ENCODE measurements around the gene HERPUD2. TPM values are rescaled to one million over a fixed set of nuclear protein-coding genes. Genes with fewer than 3 reads are reported as not detected.
"Not testable (repeated sequence)": the region's sequence is repeated elsewhere in the genome, so short reads cannot be mapped to it uniquely, and the experiment has no call there.

Gene HERPUD2
- polyA plus RNA-seq, 4 donors = 33.9 to 42.6 (median 35.9) TPM

- no peak for DNase-seq (ENCODE audit: low read depth in 4 of 4, low spot score in 3 of 4)
These were observed 70.4 kb downstream of the HERPUD2 start for GRCh38 chr7:35624299-35625186.

DNA sequence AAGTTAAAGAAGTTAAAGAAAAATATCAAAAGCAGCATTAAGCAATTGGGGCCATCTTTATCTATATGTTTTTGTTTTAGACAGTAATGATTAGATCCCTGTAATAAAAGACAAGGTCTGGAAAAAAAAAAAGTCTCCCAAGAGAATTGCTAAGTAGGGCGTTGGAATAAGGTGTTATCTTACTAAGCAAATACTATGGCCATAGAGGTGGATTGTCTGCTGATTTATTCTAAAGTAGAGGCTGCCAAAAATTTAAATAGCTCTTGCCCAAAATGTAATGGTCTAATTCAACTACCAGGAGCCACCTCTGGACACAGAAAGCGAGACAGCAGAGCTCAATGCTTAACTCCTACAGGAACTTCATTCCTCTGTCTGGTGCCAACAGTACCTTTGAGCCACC lies 71.6 kb downstream of the HERPUD2 start:
- DNase-seq (ENCODE audit: low read depth in 4 of 4, low spot score in 3 of 4) = no peak

GRCh38 chr7:35619863-35620262 lies 75.1 kb downstream of the HERPUD2 start:
- DNase-seq (ENCODE audit: low read depth in 4 of 4, low spot score in 3 of 4) = no peak

- DNase-seq (ENCODE audit: low read depth in 4 of 4, low spot score in 3 of 4) = no peak
These were observed 77.9 kb downstream of the HERPUD2 start for GRCh38 chr7:35617041-35617440.

DNA sequence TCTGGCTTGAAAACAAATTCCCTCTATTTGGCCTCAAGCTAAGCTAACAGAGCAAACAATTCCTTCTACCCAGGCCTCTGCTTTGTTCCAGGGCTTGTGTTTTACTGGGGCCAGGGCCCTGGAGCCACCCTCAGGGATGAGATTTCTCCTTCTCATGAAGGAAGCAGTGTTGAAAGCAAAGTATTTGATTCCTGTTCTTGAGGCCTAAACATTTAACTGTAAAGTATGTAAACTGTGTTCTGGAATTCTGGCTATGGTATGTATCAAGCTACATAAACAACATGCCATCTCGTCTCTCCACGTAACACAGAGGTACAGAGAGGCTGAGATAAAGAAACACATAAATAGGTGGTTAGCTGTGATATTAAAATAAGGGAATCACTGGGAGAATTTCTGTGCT lies 81.8 kb downstream of the HERPUD2 start:
- DNase-seq (ENCODE audit: low read depth in 4 of 4, low spot score in 3 of 4) = no peak

DNA sequence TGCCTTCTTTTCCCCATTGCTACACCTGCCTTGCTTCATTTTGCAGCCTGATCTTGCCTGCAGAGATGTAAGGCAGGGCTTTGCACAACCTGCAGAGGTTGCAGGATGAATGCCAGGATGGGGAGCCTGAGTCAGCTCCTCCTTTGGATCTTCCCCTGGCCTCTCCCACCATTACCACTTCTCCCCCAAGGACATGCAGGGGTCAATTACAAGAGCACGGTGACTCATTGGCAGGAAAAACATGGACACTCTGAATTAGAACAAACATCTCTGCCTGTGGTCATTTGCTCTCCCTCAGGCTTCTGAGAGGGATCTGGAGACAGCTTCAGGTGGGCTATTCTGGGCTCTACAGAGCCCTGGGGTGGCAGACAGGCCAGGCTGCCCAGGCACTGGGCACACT lies 89.2 kb downstream of the HERPUD2 start:
- DNase-seq (ENCODE audit: low read depth in 4 of 4, low spot score in 3 of 4) = no peak

DNA sequence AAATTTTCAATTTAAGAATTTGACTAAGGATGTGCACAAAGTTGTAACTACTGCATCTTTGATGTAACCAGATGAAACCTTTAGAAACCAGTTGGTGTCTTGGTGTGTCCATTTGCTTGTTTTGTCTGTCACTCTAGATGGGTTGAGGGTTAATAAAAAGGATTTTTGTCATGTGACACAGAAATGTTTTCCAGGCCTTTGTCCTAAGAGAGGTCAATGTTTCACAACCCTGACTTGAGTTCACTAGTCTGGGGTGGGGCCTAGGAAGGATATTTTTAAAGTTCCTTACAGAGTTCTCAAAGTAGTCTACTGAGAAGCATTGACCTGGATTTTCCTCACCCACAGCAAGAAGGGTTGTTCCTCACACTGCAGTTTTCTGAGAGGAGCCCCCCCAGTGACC lies 90.3 kb downstream of the HERPUD2 start:
- DNase-seq (ENCODE audit: low read depth in 4 of 4, low spot score in 3 of 4) = no peak

DNA sequence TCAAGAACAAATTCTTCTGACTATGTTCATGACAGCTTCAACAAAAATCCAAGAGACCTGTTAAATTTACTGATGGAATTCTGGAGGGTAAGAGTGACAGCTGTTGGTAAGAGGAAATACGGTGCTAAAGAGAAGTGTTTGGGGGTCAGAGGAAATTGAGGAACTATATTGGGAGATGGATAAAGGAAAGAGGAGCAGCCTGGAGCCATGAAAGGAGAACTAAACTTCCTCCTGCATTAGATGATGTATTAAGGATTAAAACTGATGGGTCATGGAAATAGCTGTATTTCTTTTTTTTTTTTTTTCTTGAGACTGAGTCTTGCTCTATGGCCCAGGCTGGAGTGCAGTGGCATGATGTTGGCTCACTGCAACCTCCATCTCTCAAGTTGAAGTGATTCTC lies 95.3 kb downstream of the HERPUD2 start:
- DNase-seq (ENCODE audit: low read depth in 4 of 4, low spot score in 3 of 4) = no peak

GRCh38 chr7:35599061-35599460 lies 95.9 kb downstream of the HERPUD2 start:
- no peak for DNase-seq (ENCODE audit: low read depth in 4 of 4, low spot score in 3 of 4)

GRCh38 chr7:35596061-35596460 lies 98.9 kb downstream of the HERPUD2 start:
- DNase-seq (ENCODE audit: low read depth in 4 of 4, low spot score in 3 of 4) = no peak

- DNase-seq (ENCODE audit: low read depth in 4 of 4, low spot score in 3 of 4) = no peak
These were observed 101.0 kb downstream of the HERPUD2 start for GRCh38 chr7:35593899-35594298.

- no peak for DNase-seq (ENCODE audit: low read depth in 4 of 4, low spot score in 3 of 4)
These were observed 106.3 kb downstream of the HERPUD2 start for GRCh38 chr7:35588647-35589046.

DNA sequence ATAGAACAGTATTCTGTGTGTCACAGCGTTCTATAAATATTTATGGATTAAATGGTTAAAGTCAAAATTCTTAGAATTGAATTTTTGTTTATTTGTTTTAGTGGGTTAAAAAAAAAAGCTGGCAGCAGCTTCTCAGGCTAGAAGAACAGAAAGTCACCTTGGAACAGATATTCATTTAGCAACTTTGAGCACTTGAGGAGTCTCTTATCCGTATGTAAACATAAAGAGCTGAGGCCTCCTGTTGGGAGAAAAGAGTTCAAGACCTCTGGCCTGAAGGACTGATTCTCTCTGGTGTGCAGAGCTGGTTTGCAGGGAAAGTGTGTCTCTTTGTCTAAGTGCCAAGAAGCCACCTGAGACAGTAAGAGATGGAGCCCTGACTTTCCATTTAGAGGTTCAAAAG lies 109.9 kb downstream of the HERPUD2 start:
- DNase-seq (ENCODE audit: low read depth in 4 of 4, low spot score in 3 of 4) = no peak

GRCh38 chr7:35584533-35584932 lies 110.4 kb downstream of the HERPUD2 start:
- not testable (repeated sequence) for DNase-seq (ENCODE audit: low read depth in 4 of 4, low spot score in 3 of 4)

Other genes starting within 250 kb of the HERPUD2 start
- 100 to 1,000 TPM; 375 to 623 (median 523) TPM for gene SEPTIN7, start 105.9 kb upstream of the HERPUD2 start, polyA plus RNA-seq (ENCODE audit: insufficient read length in 4 of 4)

Measured in left renal pelvis (tissue), 4 donors.